Measurements from ENCODE around the gene FBXL14. TPM values are rescaled to one million over a fixed set of nuclear protein-coding genes. Genes with fewer than 3 reads are reported as not detected.

FBXL14 gene
- total RNA-seq, 1 experiment from 2014 or later, result 19.4 TPM

DNA sequence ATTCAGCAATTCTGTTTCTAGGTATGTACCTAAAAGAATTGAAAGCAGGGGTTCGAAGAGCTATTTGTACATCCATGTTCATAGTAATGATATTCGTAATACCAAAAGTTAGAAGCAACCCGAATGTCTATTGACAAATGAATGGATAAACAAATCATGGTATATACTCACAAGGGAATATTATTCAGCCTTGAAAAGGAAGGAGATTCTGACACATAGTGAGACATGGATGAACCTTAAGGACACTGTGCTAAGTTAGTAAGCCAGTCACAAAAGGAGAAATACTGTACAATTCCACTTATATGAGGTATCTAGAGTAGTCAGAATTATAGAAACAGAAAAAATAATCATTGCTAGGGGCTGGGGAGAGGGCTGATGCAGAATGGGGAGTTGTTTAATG, 4.4 kb upstream of the FBXL14 start:
- Mint-ChIP-seq H3K27ac (ENCODE audit: unreplicated experiment) (no peak overlapping the region), H3K4me1 (ENCODE audit: low read depth, unreplicated experiment) (peaks cover 11% of the 10 kb centered on the region), H3K36me3 (ENCODE audit: insufficient read depth, unreplicated experiment) (peaks cover 19% of the 10 kb centered on the region), H3K4me3 (ENCODE audit: low read depth, unreplicated experiment) (no peak overlapping the region), H3K9me3 (ENCODE audit: low read depth, unreplicated experiment) (no peaks in the 10 kb centered on the region), H3K27me3 (ENCODE audit: unreplicated experiment) (no peaks in the 10 kb centered on the region)
- CTCF ChIA-PET, result interaction anchor here (0.6 kb wide), 1 partner anchor 11 kb away, joined by 10 read pairs; no protein-coding TSS in a partner anchor
- TF ChIP-seq, protein P1, sequence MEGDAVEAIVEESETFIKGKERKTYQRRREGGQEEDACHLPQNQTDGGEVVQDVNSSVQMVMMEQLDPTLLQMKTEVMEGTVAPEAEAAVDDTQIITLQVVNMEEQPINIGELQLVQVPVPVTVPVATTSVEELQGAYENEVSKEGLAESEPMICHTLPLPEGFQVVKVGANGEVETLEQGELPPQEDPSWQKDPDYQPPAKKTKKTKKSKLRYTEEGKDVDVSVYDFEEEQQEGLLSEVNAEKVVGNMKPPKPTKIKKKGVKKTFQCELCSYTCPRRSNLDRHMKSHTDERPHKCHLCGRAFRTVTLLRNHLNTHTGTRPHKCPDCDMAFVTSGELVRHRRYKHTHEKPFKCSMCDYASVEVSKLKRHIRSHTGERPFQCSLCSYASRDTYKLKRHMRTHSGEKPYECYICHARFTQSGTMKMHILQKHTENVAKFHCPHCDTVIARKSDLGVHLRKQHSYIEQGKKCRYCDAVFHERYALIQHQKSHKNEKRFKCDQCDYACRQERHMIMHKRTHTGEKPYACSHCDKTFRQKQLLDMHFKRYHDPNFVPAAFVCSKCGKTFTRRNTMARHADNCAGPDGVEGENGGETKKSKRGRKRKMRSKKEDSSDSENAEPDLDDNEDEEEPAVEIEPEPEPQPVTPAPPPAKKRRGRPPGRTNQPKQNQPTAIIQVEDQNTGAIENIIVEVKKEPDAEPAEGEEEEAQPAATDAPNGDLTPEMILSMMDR (IDR thresholded peaks at IDR 0.05; ENCODE audit: unreplicated experiment), result no peak
- DNase-seq, result no peak
- no TSS peak for BruUV-seq (replicated peaks)
- intact Hi-C loops (cut with micrococcal nuclease; ENCODE audit: unreplicated experiment), result no loop called here

DNA sequence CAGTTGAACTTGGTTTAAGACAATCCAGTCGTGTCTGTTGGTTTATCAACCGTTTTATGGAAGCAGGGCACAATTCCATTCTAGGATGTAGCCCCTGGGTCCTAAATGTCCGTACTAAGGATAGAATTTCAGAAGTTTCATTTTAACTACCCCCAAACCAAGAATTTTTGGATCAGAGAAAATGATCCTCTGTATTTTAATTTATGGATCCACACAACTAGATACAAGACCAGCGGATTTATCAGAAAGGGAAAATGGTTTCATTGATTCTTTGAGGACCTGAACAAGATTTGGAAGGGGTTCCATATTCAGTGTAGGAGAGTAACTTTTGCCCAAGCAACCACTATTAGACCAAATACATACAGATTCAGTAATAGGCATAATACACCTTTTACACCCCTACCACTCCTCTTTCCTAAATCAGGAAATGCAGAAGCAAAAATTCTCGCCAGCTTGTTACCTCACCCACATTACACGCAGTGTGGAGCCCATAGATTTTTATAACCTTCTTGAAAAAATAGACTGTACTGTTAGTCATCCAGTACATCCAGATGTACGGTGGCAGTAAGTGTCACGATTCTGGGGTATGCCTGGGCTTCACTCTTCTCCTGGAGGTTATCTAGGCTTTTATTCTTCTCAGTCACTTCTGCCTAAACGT, 1.4 kb upstream of the FBXL14 start:
- Mint-ChIP-seq H3K27me3 (ENCODE audit: unreplicated experiment) (no peaks in the 10 kb centered on the region), H3K9me3 (ENCODE audit: low read depth, unreplicated experiment) (no peaks in the 10 kb centered on the region), H3K27ac (ENCODE audit: unreplicated experiment) (peak overlapping the region; percentile 97), H3K4me3 (ENCODE audit: low read depth, unreplicated experiment) (peak overlapping the region; percentile 82), H3K4me1 (ENCODE audit: low read depth, unreplicated experiment) (peaks cover 38% of the 10 kb centered on the region), H3K36me3 (ENCODE audit: insufficient read depth, unreplicated experiment) (peaks cover 48% of the 10 kb centered on the region)
- TF ChIP-seq, protein P1 (IDR thresholded peaks at IDR 0.05; ENCODE audit: unreplicated experiment), result no peak
- intact Hi-C loops (cut with micrococcal nuclease; ENCODE audit: unreplicated experiment), result no loop called here
- CTCF ChIA-PET, result no interaction called here
- DNase-seq, result no peak
- BruUV-seq (replicated peaks), result no TSS peak

DNA sequence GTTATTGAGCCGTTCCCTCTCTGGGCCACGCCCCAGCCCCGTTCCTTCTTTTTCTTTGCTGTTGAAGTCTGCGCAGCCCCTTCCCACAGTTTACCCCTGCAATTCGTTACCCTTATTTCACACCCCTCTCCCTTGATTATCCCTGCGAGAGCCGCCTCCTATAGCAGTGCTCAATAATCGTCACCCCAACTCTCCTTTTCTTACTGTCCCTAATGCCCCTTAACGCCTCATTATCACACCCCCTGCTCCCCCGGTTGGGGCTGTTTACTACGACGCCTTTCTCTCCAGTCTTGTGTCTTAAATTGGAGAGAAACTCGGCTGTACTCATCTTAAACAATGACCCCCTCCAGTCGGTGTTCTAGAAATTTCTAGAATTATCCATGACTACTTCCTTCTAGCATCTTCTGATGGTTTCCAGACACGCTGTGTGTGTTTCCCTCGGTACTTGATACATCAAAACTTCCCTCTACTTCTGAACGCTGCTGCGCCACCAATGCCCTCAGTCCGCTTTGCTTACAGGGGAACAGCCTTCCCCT, 713 bp upstream of the FBXL14 start:
- H3K27ac Mint-ChIP-seq (ENCODE audit: unreplicated experiment), result peak overlapping the region; percentile 97
- peaks cover 44% of the 10 kb centered on the region for H3K4me1 Mint-ChIP-seq (ENCODE audit: low read depth, unreplicated experiment)
- DNase-seq, result no peak
- H3K36me3 Mint-ChIP-seq (ENCODE audit: insufficient read depth, unreplicated experiment), result peaks cover 50% of the 10 kb centered on the region
- BruUV-seq (replicated peaks), result TSS peak; percentile 41
- peak overlapping the region; percentile 82 for H3K4me3 Mint-ChIP-seq (ENCODE audit: low read depth, unreplicated experiment)
- H3K27me3 Mint-ChIP-seq (ENCODE audit: unreplicated experiment), result no peaks in the 10 kb centered on the region
- TF ChIP-seq, protein P1 (IDR thresholded peaks at IDR 0.05; ENCODE audit: unreplicated experiment), result no peak
- intact Hi-C loops (cut with micrococcal nuclease; ENCODE audit: unreplicated experiment), result no loop called here
- no peaks in the 10 kb centered on the region for H3K9me3 Mint-ChIP-seq (ENCODE audit: low read depth, unreplicated experiment)
- CTCF ChIA-PET, result no interaction called here

DNA sequence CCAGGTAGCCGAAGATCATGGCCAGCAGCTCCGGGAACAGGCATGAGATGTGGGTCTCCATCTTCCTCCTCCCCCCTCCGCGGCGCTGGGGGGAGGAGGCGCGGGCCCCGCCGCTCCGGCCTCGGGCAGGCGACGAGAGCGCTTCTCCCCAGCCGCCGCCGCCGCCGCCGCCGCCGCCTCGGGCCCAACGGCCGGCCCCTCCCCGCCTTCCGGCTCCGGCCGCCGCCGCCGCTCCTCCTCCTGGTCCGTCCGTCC, 448 bp downstream of the FBXL14 start:
- TF ChIP-seq, protein P1 (IDR thresholded peaks at IDR 0.05; ENCODE audit: unreplicated experiment), result no peak
- Mint-ChIP-seq H3K36me3 (ENCODE audit: insufficient read depth, unreplicated experiment) (peaks cover 50% of the 10 kb centered on the region), H3K4me3 (ENCODE audit: low read depth, unreplicated experiment) (peak overlapping the region; percentile 82), H3K27me3 (ENCODE audit: unreplicated experiment) (no peaks in the 10 kb centered on the region), H3K4me1 (ENCODE audit: low read depth, unreplicated experiment) (peaks cover 46% of the 10 kb centered on the region), H3K27ac (ENCODE audit: unreplicated experiment) (no peak overlapping the region), H3K9me3 (ENCODE audit: low read depth, unreplicated experiment) (no peaks in the 10 kb centered on the region)
- intact Hi-C loops (cut with micrococcal nuclease; ENCODE audit: unreplicated experiment), result no loop called here
- no TSS peak for BruUV-seq (replicated peaks)
- CTCF ChIA-PET, result interaction anchor here (0.8 kb wide), 1 partner anchor 330 kb away, joined by 4 read pairs; no protein-coding TSS in a partner anchor
- peak; percentile 80 for DNase-seq
